GM23338 (cell line): ENCODE data around the gene ORAI3. TPM values are rescaled to one million over a fixed set of nuclear protein-coding genes. Genes with fewer than 3 reads are reported as not detected.
A peak's percentile ranks its signal among the peaks of the same experiment; 100 is the strongest.

Experiments used
- ATAC-seq: fragments of 200-7000 bp; cut with Tn5 transposase; 3 replicates; pipeline ENCODE4 v1.9.1; 2020
- DNase-seq: peaks from one replicate; pipeline ENCODE4 v3.0.0-alpha.2; 2015; ENCODE audit warnings: low spot score
- H2AFZ ChIP-seq: fragments of 200-600 bp; sonication (generic); 2 replicates; pipeline ENCODE4 v1.8.0; 2016; ENCODE audit warnings: antibody characterized with exemption, mild to moderate bottlenecking, moderate library complexity
- H3F3A ChIP-seq: fragments of 200-600 bp; sonication (generic); replicated peaks from 2 replicates; pipeline ENCODE4 v1.8.0; 2017; ENCODE audit warnings: antibody characterized with exemption, mixed run types, low read depth
- H3K27ac ChIP-seq: fragments of 200-600 bp; sonication (generic); 2 replicates; pipeline ENCODE4 v1.6.1; 2016; ENCODE audit warnings: low read depth
- H3K27me3 ChIP-seq: fragments of 200-600 bp; sonication (generic); 2 replicates; pipeline ENCODE4 v1.8.0; 2016; ENCODE audit warnings: mild to moderate bottlenecking, mixed run types, moderate library complexity; ENCODE audit not compliant: insufficient read depth
- H3K36me3 ChIP-seq: fragments of 200-600 bp; sonication (generic); 2 replicates; pipeline ENCODE4 v1.8.0; 2016; ENCODE audit warnings: mild to moderate bottlenecking; ENCODE audit not compliant: insufficient read depth
- H3K4me1 ChIP-seq: fragments of 200-600 bp; sonication (generic); 2 replicates; pipeline ENCODE4 v1.8.0; 2016; ENCODE audit warnings: mild to moderate bottlenecking, moderate library complexity; ENCODE audit not compliant: insufficient read depth
- H3K4me2 ChIP-seq: fragments of 200-600 bp; sonication (generic); 2 replicates; pipeline ENCODE4 v1.7.1; 2017; ENCODE audit warnings: mixed run types
- H3K4me3 ChIP-seq: fragments of 200-600 bp; sonication (generic); 2 replicates; pipeline ENCODE4 v1.6.1; 2016; ENCODE audit warnings: mixed run types
- H3K79me2 ChIP-seq: fragments of 200-600 bp; sonication (generic); replicated peaks from 2 replicates; pipeline ENCODE4 v1.8.0; 2017; ENCODE audit warnings: mild to moderate bottlenecking; ENCODE audit not compliant: insufficient read depth
- H3K9me2 ChIP-seq: fragments of 200-600 bp; sonication (generic); 2 replicates; pipeline ENCODE4 v1.8.0; 2017; ENCODE audit not compliant: insufficient read depth
- H4K20me1 ChIP-seq: fragments of 200-600 bp; sonication (generic); replicated peaks from 2 replicates; pipeline ENCODE4 v1.8.0; 2017; ENCODE audit warnings: mild to moderate bottlenecking; ENCODE audit not compliant: insufficient read depth
- H3K27ac Mint-ChIP-seq: 2 replicates; pipeline ENCODE4 v1.8.0; 2020; ENCODE audit warnings: inconsistent platforms, mild to moderate bottlenecking, moderate library complexity, mixed read lengths
- H3K27me3 Mint-ChIP-seq: 3 replicates; pipeline ENCODE4 v1.8.0; 2022; ENCODE audit warnings: low read depth, mild to moderate bottlenecking, moderate library complexity, mixed read lengths, inconsistent platforms; ENCODE audit not compliant: insufficient read depth, poor library complexity
- H3K36me3 Mint-ChIP-seq: 3 replicates; pipeline ENCODE4 v1.8.0; 2021; ENCODE audit warnings: low read depth, mild to moderate bottlenecking, inconsistent platforms, moderate library complexity, mixed read lengths
- H3K4me1 Mint-ChIP-seq: 3 replicates; pipeline ENCODE4 v1.8.0; 2020; ENCODE audit warnings: mild to moderate bottlenecking, inconsistent platforms, mixed read lengths
- H3K4me3 Mint-ChIP-seq: 3 replicates; pipeline ENCODE4 v1.8.0; 2021; ENCODE audit warnings: moderate library complexity, mild to moderate bottlenecking, inconsistent platforms, mixed read lengths
- H3K9me3 Mint-ChIP-seq: 3 replicates; pipeline ENCODE4 v1.8.0; 2020; ENCODE audit warnings: moderate library complexity, mild to moderate bottlenecking, inconsistent platforms, mixed read lengths
- CREB1 ChIP-seq: fragments of 250-450 bp; sonication (Bioruptor Pico); IDR thresholded peaks from 2 replicates; pipeline ENCODE4 v1.5.0; 2020; ENCODE audit warnings: low read depth, mild to moderate bottlenecking, moderate library complexity
- POLR2AphosphoS5 ChIP-seq: IDR thresholded peaks from 2 replicates; pipeline ENCODE4 v1.6.1; 2016; ENCODE audit warnings: antibody characterized with exemption, low read depth
- ZNF331 ChIP-seq: fragments of 250-450 bp; sonication (Bioruptor Pico); IDR thresholded peaks from 2 replicates; pipeline ENCODE4 v1.5.0; 2020; ENCODE audit warnings: low read depth, mild to moderate bottlenecking, moderate library complexity
- polyA plus RNA-seq: library from polyadenylated mRNA; unstranded; fragments of >200 nt; fragmentation: Nextera tagmentation; extraction: Ambion mirVana; gene quantifications from 2 replicates; pipeline ENCODE4 v1.2.1, GENCODE V29; 2016
- total RNA-seq: library from RNA; depleted of rRNA; stranded (reverse); fragments of >200 nt; shearing (Covaris generic); gene quantifications from 2 replicates; pipeline ENCODE4 v1.2.3, GENCODE V29; 2014
- TF ChIP-seq, protein P1 (sequence below): IDR thresholded peaks from 2 replicates; pipeline ENCODE4 v1.6.1; 2016; ENCODE audit warnings: antibody characterized with exemption
- TF ChIP-seq, protein P2 (sequence below): fragments of 250-450 bp; sonication (Bioruptor Pico); IDR thresholded peaks from 2 replicates; pipeline ENCODE4 v1.5.0; 2020; ENCODE audit warnings: mild to moderate bottlenecking, moderate library complexity

The ORAI3 gene
- total and polyA plus RNA-seq, 2 experiments from 2014 or later = 6.9 to 15.9 TPM

DNA sequence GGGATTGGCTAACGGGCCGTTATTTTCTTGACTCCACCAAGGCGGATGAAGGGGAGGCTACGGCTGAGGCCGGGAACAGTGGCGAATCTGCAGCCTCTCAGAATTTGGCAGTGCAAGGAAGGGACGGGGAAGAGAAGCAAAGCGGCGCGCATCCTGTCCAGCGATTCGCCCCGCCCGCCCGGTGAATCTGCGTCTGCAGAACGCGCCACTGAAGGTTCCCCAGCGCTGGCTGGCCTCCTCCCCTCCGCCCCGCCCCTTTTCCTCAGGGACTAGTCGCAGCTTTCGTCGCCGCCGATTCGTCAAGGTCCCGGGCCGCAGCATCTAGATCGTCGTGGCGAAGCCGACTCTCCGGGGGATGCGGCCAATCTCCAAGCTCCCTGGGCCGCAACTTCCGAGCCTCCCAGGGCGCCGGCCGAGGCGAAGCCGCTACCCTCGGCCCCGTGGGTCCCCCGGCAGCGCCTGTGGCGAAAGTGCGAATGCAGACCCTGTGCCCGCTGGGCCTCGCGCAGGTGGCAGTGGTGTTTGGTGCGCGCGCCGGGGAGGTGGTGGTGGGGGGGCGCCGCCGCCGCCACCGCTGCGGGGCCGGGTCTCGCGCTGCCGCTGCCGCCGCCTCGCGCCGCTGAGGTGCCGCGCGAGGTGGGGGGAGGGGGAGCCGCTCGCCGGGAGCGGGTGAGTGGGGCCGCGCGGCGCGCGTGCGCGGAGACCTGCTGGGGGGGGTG is 8.7 kb downstream of the ORAI3 start, which contains the start of gene SETD1A:
TSS of gene SETD1A (plus strand) at position 299 of the 719 bp plus-strand sequence. CDS start 978 bp downstream, outside the sequence.
- H3K79me2 ChIP-seq = peaks cover 33% of the 10 kb centered on the region
- H3K27me3 Mint-ChIP-seq = peaks cover 13% of the 10 kb centered on the region

More for the DNA sequence above, 8.7 kb downstream of the ORAI3 start, which contains the start of gene SETD1A:
- Histone ChIP-seq H3K36me3 (peaks cover 37% of the 10 kb centered on the region), H3K27ac (peak within 1 kb of the TSS; percentile 100), H3K9me2 (no peaks in the 10 kb centered on the region), H3K4me3 (peak within 1 kb of the TSS; percentile 100), H3K27me3 (no peaks in the 10 kb centered on the region), H2AFZ (peak within 1 kb of the TSS; percentile 100), H3K4me1 (no peaks in the 10 kb centered on the region), H3K4me2 (peak within 1 kb of the TSS; percentile 99), H4K20me1 (peaks cover 26% of the 10 kb centered on the region), H3F3A (peaks cover 30% of the 10 kb centered on the region)
- Mint-ChIP-seq H3K4me3 (peak within 1 kb of the TSS; percentile 95), H3K9me3 (no peaks in the 10 kb centered on the region), H3K27ac (peak within 1 kb of the TSS; percentile 100), H3K36me3 (peaks cover 42% of the 10 kb centered on the region), H3K4me1 (peaks cover 13% of the 10 kb centered on the region)
- peak; percentile 99 for DNase-seq
- TF ChIP-seq, protein P1, sequence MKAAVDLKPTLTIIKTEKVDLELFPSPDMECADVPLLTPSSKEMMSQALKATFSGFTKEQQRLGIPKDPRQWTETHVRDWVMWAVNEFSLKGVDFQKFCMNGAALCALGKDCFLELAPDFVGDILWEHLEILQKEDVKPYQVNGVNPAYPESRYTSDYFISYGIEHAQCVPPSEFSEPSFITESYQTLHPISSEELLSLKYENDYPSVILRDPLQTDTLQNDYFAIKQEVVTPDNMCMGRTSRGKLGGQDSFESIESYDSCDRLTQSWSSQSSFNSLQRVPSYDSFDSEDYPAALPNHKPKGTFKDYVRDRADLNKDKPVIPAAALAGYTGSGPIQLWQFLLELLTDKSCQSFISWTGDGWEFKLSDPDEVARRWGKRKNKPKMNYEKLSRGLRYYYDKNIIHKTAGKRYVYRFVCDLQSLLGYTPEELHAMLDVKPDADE = 0 out of 2 replicates have a peak, but pooled peaks have one; percentile 15
- TF ChIP-seq POLR2AphosphoS5 = peak; percentile 14; the same call in 1 of the 2 replicates
- TF ChIP-seq, protein P2, sequence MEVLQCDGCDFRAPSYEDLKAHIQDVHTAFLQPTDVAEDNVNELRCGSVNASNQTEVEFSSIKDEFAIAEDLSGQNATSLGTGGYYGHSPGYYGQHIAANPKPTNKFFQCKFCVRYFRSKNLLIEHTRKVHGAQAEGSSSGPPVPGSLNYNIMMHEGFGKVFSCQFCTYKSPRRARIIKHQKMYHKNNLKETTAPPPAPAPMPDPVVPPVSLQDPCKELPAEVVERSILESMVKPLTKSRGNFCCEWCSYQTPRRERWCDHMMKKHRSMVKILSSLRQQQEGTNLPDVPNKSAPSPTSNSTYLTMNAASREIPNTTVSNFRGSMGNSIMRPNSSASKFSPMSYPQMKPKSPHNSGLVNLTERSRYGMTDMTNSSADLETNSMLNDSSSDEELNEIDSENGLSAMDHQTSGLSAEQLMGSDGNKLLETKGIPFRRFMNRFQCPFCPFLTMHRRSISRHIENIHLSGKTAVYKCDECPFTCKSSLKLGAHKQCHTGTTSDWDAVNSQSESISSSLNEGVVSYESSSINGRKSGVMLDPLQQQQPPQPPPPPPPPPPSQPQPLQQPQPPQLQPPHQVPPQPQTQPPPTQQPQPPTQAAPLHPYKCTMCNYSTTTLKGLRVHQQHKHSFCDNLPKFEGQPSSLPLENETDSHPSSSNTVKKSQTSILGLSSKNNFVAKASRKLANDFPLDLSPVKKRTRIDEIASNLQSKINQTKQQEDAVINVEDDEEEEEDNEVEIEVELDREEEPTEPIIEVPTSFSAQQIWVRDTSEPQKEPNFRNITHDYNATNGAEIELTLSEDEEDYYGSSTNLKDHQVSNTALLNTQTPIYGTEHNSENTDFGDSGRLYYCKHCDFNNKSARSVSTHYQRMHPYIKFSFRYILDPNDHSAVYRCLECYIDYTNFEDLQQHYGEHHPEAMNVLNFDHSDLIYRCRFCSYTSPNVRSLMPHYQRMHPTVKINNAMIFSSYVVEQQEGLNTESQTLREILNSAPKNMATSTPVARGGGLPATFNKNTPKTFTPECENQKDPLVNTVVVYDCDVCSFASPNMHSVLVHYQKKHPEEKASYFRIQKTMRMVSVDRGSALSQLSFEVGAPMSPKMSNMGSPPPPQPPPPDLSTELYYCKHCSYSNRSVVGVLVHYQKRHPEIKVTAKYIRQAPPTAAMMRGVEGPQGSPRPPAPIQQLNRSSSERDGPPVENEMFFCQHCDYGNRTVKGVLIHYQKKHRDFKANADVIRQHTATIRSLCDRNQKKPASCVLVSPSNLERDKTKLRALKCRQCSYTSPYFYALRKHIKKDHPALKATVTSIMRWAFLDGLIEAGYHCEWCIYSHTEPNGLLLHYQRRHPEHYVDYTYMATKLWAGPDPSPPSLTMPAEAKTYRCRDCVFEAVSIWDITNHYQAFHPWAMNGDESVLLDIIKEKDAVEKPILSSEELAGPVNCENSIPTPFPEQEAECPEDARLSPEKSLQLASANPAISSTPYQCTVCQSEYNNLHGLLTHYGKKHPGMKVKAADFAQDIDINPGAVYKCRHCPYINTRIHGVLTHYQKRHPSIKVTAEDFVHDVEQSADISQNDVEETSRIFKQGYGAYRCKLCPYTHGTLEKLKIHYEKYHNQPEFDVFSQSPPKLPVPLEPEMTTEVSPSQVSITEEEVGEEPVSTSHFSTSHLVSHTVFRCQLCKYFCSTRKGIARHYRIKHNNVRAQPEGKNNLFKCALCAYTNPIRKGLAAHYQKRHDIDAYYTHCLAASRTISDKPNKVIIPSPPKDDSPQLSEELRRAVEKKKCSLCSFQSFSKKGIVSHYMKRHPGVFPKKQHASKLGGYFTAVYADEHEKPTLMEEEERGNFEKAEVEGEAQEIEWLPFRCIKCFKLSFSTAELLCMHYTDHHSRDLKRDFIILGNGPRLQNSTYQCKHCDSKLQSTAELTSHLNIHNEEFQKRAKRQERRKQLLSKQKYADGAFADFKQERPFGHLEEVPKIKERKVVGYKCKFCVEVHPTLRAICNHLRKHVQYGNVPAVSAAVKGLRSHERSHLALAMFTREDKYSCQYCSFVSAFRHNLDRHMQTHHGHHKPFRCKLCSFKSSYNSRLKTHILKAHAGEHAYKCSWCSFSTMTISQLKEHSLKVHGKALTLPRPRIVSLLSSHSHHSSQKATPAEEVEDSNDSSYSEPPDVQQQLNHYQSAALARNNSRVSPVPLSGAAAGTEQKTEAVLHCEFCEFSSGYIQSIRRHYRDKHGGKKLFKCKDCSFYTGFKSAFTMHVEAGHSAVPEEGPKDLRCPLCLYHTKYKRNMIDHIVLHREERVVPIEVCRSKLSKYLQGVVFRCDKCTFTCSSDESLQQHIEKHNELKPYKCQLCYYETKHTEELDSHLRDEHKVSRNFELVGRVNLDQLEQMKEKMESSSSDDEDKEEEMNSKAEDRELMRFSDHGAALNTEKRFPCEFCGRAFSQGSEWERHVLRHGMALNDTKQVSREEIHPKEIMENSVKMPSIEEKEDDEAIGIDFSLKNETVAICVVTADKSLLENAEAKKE (CRISPR knock-in tag) = no peak
- peak; percentile 90 for TF ChIP-seq CREB1 (CRISPR knock-in tag)
- no peak for TF ChIP-seq ZNF331 (CRISPR knock-in tag)
- ATAC-seq = peak; percentile 71
